ENCODE measurements around the gene IPO5.
"Not testable (repeated sequence)": the region's sequence is repeated elsewhere in the genome, so short reads cannot be mapped to it uniquely, and the experiment has no call there.

The IPO5 gene

DNA sequence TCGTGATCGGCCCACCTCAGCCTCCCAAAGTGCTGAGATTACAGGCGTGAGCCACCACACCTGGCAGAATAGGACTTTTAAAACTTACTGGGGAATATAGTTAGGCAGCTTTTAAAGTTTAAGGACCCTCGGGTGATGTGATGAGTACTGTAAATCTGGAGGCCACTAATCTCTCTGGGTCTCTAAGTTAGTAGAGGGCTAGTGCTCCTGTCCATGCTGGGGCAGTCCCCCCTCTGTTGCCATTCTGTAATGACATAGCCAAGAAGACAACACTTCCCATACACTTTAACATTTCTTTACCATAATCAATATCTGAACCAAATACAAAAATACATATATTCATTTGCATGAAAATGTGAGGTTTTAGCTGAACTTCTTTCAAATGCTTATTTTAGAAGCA lies 65.7 kb downstream of the IPO5 start:
- no peak for DNase-seq

DNA sequence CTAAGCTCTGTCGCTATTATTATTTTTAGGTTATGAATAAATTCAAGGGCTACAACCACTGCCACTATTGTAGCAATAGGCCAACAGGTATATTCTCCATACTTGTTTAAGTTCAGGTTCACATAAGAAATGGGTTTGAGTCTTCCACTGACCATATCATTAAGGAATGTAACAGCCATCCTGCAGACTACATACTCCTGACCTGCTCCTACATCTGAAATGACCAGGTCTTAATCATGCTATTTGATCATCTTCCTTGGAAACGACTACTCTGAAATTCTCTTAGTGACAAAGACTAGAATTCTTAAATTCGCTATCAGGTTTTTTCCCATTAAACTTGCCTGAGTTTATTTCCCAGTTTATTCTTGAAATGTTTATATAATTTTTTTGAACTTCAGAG lies 66.8 kb downstream of the IPO5 start:
- DNase-seq = no peak

DNA sequence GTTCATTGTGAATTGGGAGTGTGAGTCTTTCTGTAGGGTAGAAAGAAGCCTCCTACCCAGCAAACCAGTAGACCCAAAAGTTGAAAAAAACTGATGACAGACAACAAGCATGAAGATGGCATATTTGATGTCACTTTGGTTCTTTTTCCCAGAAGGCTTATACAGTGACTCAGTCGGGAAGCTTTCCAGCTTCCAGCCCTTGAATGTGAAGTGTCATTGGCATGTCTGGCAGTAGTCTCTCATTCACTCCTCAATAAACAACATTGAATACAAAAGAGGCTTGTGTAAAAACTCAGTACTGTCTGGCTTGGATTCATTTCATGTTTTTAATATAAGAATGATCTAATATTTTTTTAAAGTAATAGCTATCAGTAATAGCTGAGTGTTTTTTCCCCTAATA lies 68.7 kb downstream of the IPO5 start:
- DNase-seq = no peak

DNA sequence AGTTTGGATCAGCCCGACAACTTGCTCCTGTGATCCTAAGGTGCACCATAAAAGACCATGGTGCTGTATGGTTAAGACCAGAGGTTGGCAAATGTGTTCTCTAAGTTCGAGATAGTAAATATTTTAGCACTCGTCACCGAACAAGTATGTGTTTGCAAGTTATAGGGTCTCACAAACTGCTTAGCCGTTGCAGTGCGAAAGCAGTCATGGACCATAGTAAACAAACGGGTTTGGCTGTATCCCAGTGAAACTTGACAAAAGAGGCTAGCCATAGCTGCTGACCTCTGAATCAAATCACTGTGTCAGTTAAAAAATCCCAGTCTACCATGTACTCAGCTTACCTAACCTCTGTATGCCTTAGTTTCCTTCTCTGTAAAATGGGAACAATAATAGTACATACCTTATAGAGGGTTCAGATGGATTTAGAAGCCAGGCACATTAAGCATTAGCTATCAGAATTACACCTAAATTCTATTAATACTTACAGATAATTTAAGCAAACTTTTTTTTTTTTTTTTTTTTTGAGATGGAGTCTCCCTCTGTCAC lies 72.1 kb downstream of the IPO5 start:
- DNase-seq = no peak

DNA sequence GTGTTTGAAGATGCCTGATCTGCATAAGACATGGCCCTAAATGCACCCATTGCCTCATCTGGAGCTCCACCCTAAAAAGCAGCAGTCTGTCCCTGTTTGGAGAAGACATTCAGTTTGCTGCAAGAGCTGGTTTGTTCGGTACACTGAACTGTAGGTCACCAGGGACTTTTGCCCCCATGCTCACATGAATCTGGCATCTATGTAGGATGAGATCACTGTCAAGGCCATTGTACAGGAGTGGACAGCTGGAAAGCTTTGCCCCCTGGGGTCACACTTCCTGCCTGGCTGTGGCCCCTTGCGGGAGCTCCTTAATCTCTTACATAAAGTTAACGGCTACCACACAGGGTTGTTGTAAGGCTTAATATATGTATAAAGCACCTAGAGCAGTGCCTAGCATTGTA lies 73.0 kb downstream of the IPO5 start:
- DNase-seq = no peak

DNA sequence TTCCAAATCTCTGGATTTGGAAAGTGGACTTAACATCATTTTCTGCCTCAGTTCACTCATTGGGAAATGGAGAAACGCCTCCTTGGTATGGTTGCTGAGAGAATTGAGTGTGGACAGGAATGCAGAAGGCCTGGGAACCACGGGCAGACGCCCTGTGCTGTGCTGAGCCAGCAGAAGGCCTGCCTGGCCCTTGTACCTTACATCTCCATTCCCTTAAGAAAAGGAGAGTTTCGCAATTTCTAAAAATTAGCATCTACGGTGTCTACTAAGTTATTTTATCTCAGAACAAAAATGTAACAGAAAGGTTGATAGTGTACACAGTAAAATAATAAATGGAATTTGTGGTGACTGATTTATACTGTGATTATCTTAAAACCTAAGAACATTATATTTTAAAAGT lies 78.7 kb downstream of the IPO5 start:
- DNase-seq = no peak

DNA sequence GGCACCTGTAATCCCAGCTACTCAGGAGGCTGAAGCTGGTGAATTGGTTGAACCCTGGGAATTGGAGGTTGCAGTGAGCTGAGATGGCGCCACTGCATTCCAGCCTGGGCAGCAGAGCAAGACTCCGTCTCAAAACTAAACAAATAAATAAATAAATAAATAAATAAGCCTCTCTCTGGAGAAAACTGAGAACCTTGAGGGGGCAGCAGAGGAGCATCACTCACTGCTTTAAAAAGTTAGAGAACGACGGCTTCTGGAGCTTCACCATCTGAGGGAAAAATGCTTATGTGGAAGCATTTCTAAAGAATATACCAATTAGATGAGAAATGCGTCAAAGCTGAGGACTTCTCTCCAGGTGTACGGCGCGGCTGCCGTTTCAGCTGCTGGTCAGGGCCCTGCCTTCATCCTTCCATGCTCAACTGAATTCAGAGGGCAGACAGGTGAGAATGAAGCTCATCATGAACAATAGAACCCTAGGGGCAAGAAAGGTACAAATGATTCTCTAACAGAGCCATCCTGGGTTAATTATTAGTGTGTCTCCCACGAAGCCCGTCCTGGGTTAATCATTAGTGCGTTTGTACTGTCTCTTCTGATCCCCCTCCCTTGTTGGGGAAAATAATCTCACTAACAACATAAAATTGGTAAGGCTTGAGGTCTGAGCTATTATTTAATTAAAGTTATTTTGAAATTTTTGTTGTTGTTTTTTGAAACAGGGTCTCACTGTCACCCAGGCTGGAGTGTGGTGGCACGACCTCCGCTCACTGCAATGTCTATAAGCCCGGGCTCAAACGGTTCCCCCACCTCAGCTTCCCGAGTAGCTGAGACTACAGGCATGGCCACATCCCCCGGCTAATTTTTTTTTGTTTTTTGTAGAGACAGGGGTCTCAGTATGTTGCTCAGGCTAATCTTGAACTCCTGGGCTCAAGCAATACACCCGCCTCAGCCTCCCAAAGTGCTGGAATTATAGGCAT lies 80.1 kb downstream of the IPO5 start:
- no peak for DNase-seq

DNA sequence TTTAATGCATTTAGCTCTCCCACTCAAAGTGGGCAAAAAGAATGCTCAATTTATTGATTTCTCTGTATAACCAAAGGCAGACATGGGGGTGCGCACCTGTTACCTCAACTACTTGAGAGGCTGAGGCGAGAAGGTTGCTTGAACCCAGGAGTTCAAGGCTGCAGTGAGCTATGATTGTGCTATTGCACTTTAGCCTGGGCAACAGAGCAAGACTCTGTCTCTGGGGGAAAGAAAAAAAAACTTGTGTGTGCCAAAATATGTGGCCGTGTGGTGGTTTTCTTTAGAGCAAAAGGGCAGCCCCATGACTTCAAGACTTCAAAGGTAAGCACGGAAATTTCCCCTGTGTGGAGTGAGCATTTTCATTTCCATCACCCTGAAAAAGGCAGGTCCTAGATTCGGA lies 81.9 kb downstream of the IPO5 start:
- DNase-seq = no peak

DNA sequence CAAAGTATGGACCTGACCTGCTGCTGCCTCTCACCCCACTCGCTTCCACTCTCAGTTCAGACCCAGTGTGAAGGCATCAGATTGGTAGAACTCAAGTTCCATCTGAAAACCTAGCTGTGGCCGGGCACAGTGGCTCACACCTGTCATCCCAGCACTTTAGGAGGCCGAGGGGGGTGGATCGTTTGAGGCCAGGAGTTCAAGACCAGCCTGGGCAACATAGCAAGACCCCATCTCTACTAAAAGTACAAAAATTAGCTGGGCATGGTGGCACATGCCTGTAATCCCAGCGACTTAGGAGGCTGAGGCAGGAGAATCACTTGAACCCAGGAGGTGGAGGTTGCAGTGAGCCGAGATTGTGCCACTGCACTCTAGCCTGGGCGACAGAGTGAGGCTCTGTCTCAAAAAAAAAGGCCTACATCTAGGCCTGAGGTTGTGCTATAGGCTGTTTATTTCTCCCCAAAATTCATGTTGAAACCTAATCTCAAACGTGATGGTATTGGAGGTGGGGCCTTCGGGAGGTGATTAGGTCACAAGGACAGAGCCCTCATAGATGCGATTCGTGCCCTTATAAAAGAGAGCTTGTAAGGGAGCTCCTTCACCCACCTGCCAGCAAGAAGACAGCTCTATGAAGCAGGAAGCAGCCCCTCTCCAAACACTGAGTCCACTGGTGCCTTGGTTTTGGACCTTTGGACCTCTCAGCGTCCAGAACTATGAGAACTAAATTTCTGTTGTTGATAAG lies 83.3 kb downstream of the IPO5 start:
- not testable (repeated sequence) for DNase-seq

DNA sequence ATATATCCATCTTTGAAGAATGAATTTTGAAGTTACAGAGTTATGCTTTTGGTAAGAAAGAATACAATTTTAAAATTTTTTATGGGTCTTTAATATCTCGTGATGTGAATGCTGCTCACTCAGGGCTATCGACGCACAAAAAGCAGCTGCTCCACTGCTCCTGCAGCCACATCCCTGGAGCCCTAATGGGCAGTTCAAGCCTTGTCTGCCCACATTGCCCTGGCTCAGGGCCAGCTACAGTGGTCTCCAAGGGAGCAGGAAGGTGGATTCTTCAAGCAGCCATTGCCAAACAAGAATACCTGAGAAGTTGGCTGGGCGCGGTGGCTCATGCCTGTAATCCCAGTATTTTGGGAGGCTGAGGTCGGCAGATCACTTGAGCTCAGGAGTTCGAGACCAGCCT lies 85.8 kb downstream of the IPO5 start:
- no peak for DNase-seq

DNA sequence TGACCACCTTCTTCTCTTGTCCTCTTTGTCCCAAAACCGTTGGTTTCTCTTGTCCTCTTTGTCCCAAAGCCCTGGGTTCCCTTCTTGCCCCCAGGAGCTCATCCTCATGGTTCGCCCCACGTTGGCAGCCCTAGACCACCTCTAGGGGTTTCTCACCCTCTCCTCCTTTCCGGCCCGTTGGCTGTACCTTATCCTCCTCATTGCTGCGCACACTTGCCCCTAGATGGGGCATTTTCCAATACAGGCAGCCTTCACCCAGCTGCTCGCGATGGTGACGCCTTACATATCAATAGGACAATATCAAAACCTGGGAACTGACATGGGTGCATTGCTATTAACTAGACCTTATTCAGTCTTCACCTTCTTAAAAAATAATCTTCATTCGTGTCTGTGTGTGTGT lies 86.5 kb downstream of the IPO5 start:
- DNase-seq = no peak

DNA sequence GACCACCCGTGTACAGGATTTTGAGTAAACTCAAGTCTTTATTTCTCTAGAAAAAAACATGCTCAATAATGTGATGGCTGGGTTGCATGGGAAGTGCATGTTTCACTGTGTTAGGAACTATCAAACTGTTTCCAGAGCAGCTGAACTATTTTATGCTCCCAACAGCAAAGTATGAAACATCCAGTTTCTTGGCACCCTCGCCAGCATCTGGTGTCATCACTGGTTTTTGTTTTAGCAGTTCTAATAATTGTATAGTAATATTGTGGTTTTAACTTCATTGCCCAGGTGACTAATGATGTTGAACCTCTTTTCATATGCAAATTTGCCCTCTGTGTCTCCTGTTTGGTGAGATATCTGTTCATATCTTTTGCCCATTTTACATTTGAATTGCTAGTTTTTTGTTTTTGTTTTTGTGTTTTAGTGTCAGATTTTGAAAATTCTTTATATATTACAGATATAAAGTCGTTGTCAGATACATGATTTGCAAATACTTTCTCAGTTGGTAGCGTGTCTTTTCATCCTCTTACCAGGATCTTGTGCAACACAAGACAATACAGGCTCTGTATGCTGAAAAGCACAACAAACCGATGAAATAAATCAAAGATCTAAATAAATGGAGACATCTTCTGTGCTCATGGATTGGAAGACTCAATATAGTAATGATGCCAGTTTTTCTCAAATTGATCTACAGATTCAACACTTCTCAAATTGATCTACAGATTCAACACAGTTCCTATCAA lies 87.8 kb downstream of the IPO5 start:
- DNase-seq = no peak

DNA sequence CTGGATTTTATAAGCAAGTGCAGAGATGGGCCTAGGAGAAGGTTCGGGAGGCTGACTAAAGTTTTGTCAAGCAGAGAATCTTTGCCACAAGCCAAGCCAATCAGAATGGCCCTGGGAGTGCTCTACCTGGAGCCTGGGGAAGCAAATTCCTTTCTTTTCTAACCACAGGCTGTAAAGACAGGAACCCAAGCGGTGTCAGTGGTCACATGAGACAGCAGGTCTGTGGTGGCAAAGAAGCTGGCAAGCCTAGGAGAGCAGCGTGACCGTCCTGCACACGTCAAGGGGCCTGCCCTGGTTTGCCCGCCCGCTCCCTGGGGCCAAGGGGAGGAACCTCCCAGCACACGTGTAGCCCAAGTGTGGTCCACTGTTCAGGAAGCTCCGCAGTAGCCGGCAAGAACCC lies 90.8 kb downstream of the IPO5 start:
- no peak for DNase-seq

DNA sequence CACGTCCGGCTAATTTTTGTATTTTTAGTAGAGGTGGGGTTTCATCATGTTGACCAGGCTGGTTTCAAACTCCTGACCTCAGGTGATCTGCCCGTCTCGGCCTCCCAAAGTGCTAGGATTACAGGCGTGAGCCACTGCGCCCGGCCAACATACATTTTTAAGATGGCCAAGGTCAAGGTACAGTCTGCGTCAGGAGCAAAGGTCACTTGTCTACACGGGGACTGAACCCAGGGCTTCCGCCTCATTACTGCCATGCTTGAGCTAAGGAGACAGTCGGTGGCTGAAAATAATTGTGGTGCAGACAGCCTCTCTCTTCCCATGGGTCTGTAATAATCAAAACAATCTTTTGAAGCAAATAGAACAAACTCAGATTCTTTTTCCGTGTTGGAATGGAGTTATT lies 94.3 kb downstream of the IPO5 start:
- not testable (repeated sequence) for DNase-seq

DNA sequence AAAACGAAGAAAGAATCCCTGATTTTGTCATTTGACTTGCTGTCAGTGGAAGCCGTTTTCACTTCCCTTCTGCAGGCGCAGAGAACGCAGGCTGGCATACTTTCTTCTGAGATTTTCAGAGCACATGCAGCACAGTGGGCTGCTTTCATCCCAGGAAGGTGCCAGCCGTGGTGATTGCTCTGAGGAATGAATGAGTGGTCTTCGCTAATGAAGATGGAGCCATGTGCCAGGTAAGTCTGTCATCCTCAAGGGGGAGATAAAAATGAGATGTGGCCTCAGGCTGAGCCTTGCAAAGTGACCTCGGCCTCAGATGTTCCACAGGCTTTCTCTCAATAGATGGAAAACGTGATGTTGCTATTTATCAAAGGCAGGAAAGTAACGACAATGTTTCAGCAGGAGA lies 94.8 kb downstream of the IPO5 start:
- DNase-seq = no peak

DNA sequence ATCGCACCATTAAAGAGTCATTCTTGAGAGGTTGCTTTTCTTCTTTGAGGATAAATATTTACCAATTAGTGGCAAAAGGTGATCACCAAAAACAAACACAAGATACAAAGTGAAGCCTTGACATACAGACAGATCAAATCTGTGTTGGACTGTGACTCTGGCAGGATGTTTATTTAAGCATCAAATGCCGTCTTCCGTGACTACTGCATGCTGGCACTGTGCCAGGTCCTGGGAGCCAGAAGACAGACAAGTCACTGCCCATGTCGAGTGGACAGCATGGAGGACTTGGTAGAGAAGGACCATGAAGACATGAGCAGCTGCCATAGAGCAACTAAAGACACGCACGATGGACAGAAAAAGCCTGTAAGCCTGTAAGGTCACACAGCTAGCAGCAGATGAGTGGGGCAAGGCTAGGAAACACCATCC lies 96.6 kb downstream of the IPO5 start:
- DNase-seq = no peak

DNA sequence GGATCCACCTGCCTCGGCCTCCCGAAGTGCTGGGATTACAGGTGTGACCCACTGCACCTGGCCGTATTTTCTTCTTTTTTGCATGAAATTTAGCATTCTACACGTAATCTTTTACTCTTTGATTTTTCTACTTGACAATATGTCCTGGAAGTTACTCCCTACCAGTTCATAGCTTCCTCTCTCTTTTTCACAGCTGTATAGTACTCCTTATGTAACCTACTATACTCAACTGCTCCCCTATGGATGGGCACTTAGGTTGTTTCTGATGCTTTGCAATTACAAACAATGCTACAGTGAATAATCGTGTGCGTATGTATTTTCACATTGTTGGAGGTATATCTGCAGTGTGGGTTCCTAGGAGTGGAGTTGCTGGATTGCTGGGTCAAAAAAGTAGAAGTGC lies 98.9 kb downstream of the IPO5 start:
- no peak for DNase-seq

DNA sequence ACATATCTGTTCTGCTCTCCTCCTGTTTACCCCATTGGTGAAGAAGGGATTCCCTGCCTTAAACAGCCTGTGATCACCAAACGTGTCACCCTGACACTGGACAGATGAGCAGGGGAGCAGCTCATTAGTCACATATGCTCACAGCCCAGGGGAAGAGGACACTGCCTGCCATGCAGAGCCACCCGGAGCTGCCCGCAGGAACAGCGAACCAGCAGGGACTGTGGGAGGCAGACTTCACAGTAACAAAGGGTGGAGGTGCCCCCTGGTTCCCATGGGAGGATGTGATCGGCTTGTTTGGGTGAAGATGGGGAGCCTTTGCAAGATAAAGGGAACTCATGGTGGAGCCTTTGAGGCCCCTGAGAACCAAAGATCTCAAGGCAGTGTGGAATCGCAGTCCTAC lies 100.8 kb downstream of the IPO5 start:
- DNase-seq = no peak

DNA sequence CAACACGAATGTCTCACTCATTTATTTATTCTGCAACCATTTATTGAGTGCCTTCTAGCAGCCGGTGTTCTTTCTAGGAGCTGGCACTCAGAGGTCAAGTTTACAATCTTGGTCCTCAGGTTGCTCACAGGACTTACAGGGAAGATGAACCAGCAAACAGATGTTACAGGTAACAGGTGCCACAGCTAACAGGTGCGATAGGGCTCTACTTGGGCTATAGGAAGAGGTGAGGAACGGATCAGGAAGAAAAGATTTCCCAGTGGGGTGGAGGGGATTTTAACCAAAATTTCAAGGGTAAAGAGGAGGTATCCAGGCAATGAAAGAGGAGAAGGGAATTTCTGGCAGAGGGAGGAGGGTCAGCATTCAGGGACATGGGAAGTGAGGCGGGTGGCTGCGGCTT lies 102.1 kb downstream of the IPO5 start:
- DNase-seq = no peak

DNA sequence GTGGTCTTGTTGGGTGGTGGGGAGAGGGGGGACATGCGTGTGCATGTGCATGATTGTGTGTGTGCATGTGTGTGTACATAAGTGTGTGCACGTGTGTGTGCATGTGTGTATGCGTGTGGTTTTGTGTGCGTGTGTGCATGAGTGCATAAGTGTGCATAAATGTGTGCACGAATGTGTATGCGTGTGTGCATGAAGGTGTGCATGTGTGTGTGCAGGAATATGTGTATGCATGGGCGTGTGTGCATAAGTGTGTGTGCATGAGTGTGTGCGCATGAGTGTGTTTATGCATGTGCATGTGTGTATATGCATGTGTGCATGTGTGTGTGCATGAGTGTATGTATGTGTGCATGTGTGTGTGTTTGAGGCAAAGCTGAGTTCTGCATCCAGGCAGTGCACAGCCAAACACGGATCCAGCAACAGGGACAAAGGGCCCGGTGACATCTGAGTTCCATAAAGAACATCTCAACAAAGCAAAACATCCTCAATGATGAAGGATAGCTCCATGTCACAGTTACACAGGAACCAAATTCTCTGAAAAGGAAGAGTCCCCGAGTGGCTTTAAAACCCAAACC lies 103.5 kb downstream of the IPO5 start:
- DNase-seq = no peak

DNA sequence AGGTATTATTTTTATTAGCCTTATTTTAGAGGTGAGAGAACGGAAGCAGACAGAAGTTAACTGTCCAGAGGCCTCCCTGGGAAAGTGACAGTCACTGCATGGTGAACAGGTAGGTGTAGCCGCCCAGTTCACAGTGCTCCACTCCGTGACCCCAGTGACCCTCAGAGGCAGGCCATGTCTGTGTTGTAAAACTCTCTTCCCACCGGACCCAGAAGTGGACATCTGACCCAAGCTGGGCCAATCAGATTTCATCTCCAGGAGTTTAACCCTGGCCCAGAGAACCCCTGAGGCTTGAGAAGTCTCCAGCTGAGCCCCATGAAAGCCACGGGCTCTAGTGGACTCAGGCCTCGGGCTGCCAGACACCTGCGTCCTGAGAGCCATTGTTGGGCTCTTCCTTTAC lies 105.8 kb downstream of the IPO5 start:
- no peak for DNase-seq

DNA sequence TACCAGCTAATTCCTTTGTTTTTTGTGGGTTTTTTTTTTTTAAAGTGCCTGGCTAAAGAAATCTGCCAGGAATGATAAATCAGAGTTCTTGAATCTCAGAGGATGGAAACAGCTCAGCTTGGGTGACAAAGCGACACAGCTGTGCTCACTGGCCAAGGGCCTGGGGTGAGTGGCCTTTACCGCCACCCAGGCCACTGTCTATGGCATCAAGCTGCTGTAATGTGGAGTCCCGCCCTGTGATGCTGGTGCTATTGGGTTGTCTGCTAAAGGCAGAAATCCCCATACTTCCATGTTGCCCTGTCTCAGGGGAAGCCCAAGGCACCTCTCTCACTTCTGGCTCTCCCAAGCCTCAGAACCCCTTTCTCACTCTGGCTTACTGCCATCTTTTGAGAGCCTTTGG lies 106.8 kb downstream of the IPO5 start:
- no peak for DNase-seq

DNA sequence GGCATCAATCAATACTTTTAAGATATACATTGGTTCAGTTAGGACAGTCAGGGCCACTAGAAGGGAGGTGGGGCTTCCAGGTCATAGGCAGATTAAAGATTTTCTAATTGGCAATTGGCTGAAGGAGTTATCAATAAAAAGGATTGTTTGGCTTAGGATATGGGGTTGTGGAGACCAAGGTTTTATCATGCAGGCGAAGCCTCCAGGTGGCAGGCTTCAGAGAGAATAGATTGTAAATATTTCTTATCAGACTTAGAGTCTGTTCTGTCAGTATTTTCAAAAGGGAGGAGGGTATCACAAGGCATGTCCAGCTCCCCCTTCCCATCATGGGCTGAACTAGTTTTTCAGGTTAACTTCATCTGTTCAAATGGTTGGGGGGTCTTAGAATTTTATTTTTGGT lies 112.0 kb downstream of the IPO5 start:
- DNase-seq = no peak

Data from CD4-positive, alpha-beta T cell treated with Interleukin-17A for 1 hour (primary cell).